T-helper 2 cell treated with Interferon-gamma antibody and Interleukin-4, amounts not matched to agents 5 μg/mL and 100 μg/mL, for 36 hours (primary cell): Measurements from ENCODE around the gene TEAD1.

Experiments used
- DNase-seq: peaks from one replicate; pipeline ENCODE4 v3.0.0; 2021; ENCODE audit warnings: low spot score
- H3K27ac Mint-ChIP-seq: one replicate; pipeline ENCODE4 v1.8.0; 2021; ENCODE audit warnings: mild to moderate bottlenecking, mixed read lengths
- H3K27me3 Mint-ChIP-seq: one replicate; pipeline ENCODE4 v1.8.0; 2021; ENCODE audit warnings: low read depth, mixed read lengths
- H3K36me3 Mint-ChIP-seq: one replicate; pipeline ENCODE4 v1.8.0; 2021; ENCODE audit warnings: low read depth, mixed read lengths
- H3K4me1 Mint-ChIP-seq: one replicate; pipeline ENCODE4 v1.8.0; 2021; ENCODE audit warnings: low read depth, mixed read lengths
- H3K4me3 Mint-ChIP-seq: one replicate; pipeline ENCODE4 v1.8.0; 2022; ENCODE audit warnings: mild to moderate bottlenecking, moderate library complexity, mixed read lengths
- H3K9me3 Mint-ChIP-seq: one replicate; pipeline ENCODE4 v1.8.0; 2021; ENCODE audit warnings: mixed read lengths

The TEAD1 gene

DNA sequence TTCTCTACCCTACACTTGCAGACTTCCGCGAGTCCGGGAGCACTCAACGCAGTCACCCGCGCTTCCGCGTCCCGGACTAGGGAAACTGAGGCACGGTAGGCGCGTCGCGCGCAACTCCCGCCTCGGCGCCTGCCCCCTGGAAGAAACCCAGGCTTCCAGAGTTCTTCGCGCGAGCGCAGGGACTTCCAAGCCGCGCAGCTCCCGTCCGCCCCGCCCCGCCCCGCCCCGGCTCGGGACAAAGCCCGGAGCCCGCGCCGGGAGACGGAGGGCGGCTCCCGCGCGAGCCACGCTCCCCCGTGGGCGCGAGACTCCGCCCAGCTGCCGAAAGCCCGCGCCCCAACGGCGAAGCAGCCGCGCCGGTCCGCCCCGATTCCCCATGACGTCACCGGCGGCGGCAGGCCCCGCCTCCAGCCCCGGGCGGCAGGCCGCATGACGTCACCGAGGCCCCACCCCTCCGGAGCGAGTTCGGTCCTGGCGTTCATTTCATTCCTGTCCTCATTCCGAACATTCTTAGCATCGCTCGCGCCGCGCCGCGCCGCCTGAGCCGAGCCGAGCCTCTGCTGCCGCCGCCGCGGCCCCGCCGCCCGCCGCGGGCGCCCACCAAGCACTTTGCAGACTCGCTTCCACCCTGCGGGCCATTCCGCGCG is at the start of gene TEAD1:
TSS of gene TEAD1 (plus strand) at position 498 of the 647 bp plus-strand sequence.
- Mint-ChIP-seq H3K4me1 (peaks cover 4% of the 10 kb centered on the region), H3K27ac (peak within 1 kb of the TSS; percentile 60), H3K27me3 (peaks cover 60% of the 10 kb centered on the region), H3K9me3 (no peaks in the 10 kb centered on the region), H3K4me3 (peak within 1 kb of the TSS; percentile 84), H3K36me3 (no peaks in the 10 kb centered on the region)
- DNase-seq, result peak; percentile 91

DNA sequence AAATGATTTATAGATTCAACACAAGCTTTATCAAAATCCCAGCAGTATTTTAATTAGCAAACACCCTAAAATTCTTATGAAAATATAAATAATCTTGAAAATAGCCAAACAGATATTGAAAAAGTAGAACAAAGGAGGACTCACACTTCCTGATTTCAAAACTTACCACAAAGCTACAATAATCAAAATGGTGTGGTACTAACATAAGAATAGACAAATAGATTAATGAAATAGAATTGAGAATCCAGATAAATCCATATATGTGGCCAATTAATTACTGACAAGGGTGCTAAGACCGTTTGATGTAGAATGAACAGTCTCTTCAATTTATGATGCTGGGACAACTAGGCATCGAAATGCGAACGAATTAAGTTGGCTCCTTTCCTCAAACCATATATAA is 49.6 kb upstream of the TEAD1 start:
- H3K27ac Mint-ChIP-seq, result no peak overlapping the region
- H3K4me1 Mint-ChIP-seq, result no peaks in the 10 kb centered on the region
- no peak overlapping the region for H3K4me3 Mint-ChIP-seq
- no peaks in the 10 kb centered on the region for H3K27me3 Mint-ChIP-seq
- H3K36me3 Mint-ChIP-seq, result no peaks in the 10 kb centered on the region
- DNase-seq, result no peak
- H3K9me3 Mint-ChIP-seq, result no peaks in the 10 kb centered on the region

- DNase-seq, result no peak
- Mint-ChIP-seq H3K9me3 (no peaks in the 10 kb centered on the region), H3K4me1 (no peaks in the 10 kb centered on the region), H3K27ac (no peak overlapping the region), H3K27me3 (no peaks in the 10 kb centered on the region), H3K4me3 (no peak overlapping the region), H3K36me3 (no peaks in the 10 kb centered on the region)
Measured at GRCh38 chr11:12625438-12626071, 48.7 kb upstream of the TEAD1 start.

- peaks cover 4% of the 10 kb centered on the region for H3K27me3 Mint-ChIP-seq
- H3K36me3 Mint-ChIP-seq, result no peaks in the 10 kb centered on the region
- DNase-seq, result no peak
- no peaks in the 10 kb centered on the region for H3K4me1 Mint-ChIP-seq
- no peak overlapping the region for H3K4me3 Mint-ChIP-seq
- H3K9me3 Mint-ChIP-seq, result no peaks in the 10 kb centered on the region
- H3K27ac Mint-ChIP-seq, result no peak overlapping the region
Measured at GRCh38 chr11:12626616-12627015, 47.6 kb upstream of the TEAD1 start.

DNA sequence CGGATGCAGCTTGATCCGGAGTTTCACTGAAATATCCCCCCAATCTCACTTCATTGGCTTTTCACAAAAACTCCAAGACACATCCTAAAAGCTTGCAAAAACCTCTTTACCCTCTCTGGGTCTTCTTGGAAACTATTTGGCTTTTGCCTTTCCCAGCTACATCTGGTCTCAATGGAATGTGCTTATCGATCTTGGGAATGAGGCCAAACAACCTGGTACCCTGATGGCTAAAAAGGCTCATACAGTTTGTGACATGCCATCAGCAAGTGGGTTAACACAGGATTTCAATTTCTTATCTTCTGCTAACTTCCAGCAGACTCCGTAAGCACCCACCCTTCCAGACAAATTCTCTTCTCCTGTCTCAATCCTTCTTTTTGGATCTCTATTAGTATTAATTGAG is 45.9 kb upstream of the TEAD1 start:
- DNase-seq, result no peak
- Mint-ChIP-seq H3K4me3 (no peak overlapping the region), H3K36me3 (no peaks in the 10 kb centered on the region), H3K27ac (no peak overlapping the region), H3K4me1 (no peaks in the 10 kb centered on the region), H3K9me3 (no peaks in the 10 kb centered on the region), H3K27me3 (peaks cover 4% of the 10 kb centered on the region)

GRCh38 chr11:12629601-12630313 is 44.5 kb upstream of the TEAD1 start:
- Mint-ChIP-seq H3K4me3 (no peak overlapping the region), H3K27me3 (peaks cover 4% of the 10 kb centered on the region), H3K36me3 (no peaks in the 10 kb centered on the region), H3K27ac (no peak overlapping the region), H3K9me3 (no peaks in the 10 kb centered on the region), H3K4me1 (no peaks in the 10 kb centered on the region)
- no peak for DNase-seq

DNA sequence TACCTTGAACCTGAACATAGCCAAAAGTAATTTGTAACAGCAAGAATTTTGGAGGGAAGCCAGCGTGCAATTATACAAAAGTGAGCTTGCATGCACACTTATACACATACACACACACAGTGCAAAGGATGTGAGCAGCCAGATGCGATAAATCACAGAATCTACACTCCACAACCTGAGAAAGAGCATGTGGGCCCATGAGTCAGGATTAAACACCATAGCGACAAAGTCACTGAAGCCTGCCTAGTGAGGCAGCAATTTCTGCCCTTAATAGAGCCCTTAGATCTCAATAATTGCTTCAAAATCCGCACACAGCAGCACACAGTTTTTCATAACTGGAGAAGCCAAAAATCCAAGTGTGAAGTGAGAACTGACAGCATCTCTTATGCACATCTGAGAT is 42.6 kb upstream of the TEAD1 start:
- Mint-ChIP-seq H3K36me3 (no peaks in the 10 kb centered on the region), H3K27ac (no peak overlapping the region), H3K4me3 (no peak overlapping the region), H3K27me3 (peaks cover 4% of the 10 kb centered on the region), H3K9me3 (no peaks in the 10 kb centered on the region), H3K4me1 (no peaks in the 10 kb centered on the region)
- DNase-seq, result no peak

DNA sequence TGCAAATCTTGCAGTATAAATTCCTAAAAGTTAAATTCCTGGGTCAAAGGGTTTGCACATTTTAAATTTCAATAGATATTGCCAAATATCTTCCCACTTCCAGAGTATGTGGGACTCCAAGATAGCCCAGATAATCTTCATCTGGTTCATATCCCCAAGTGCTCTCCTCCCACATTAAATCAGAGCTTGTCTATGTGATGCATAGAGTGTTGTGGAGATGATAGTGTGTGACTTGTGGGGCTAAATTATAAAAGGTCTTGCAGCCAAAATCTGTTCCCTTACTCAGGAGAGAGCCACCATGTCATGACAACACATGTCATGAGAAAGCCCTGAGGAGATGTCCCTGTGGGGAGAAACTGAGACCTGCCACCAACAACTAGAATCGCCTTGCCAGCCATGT is 39.9 kb upstream of the TEAD1 start:
- no peak for DNase-seq
- Mint-ChIP-seq H3K36me3 (no peaks in the 10 kb centered on the region), H3K4me1 (no peaks in the 10 kb centered on the region), H3K27ac (no peak overlapping the region), H3K27me3 (peaks cover 4% of the 10 kb centered on the region), H3K9me3 (no peaks in the 10 kb centered on the region), H3K4me3 (no peak overlapping the region)

GRCh38 chr11:12636871-12637410 is 37.3 kb upstream of the TEAD1 start:
- H3K9me3 Mint-ChIP-seq, result no peaks in the 10 kb centered on the region
- no peak overlapping the region for H3K27ac Mint-ChIP-seq
- H3K4me1 Mint-ChIP-seq, result no peaks in the 10 kb centered on the region
- no peaks in the 10 kb centered on the region for H3K36me3 Mint-ChIP-seq
- no peak for DNase-seq
- no peaks in the 10 kb centered on the region for H3K27me3 Mint-ChIP-seq
- no peak overlapping the region for H3K4me3 Mint-ChIP-seq

DNA sequence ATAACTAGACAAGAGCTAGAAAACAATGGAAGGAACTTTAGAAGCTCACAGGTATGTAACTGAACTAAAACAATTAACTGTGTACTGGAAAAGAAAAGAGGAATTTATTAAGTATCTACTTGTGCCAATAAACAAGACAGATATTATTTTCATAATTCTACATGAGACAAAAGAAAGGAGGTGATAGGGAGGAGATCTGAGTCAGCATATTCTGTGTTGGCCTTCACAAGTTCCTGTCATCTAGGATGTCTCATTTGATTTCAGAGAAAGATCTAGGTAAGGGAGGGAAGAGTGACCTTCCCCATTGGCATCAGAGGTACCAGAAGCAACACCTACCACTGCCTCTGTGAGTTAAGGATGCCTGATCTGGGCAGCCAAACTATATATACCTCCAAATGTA is 34.8 kb upstream of the TEAD1 start:
- DNase-seq, result no peak
- Mint-ChIP-seq H3K36me3 (no peaks in the 10 kb centered on the region), H3K27ac (no peak overlapping the region), H3K9me3 (no peaks in the 10 kb centered on the region), H3K4me3 (no peak overlapping the region), H3K27me3 (no peaks in the 10 kb centered on the region), H3K4me1 (no peaks in the 10 kb centered on the region)

GRCh38 chr11:12640355-12640754 is 33.9 kb upstream of the TEAD1 start:
- Mint-ChIP-seq H3K4me1 (no peaks in the 10 kb centered on the region), H3K27me3 (peaks cover 3% of the 10 kb centered on the region), H3K9me3 (no peaks in the 10 kb centered on the region), H3K4me3 (no peak overlapping the region), H3K27ac (no peak overlapping the region), H3K36me3 (no peaks in the 10 kb centered on the region)
- no peak for DNase-seq

DNA sequence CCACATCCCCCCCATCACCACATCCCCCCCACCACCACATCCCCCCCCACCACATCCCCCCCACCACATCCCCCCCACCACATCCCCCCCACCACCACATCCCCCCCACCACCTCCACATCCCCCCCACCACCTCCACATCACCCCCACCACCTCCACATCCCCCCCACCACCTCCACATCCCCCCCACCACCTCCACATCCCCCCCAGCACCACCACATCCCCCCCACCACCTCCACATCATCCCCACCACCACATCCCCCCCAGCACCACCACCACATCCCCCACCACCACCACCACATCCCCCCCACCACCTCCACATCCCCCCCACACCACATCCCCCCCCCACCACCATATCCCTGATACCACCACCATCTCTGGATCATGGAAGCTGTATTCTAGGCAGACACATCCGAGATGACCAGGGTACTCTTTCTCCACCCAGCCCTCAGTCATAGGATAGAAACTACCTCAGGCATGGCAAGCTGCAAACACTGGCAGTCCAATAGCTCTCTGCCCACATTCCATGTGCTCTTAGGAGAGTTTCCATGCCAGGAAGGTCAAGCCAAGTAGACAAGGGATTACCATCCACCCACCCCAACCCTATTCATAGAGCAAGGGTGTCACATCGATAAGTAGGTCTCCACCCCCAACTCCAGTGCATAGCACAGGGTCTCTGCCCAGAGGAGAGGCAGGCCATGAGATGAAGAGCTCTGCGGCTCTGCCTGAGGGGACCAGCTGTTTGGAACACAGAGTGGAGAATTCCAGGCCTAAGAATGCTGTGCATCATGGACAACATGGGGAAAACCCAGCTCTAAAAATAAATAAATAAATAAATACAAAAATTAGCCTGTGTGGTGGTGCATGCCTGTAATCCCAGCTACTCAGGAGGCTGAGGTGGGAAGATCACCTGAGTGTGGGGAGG is 33.0 kb upstream of the TEAD1 start:
- peaks cover 3% of the 10 kb centered on the region for H3K27me3 Mint-ChIP-seq
- no peak for DNase-seq
- H3K4me3 Mint-ChIP-seq, result no peak overlapping the region
- no peaks in the 10 kb centered on the region for H3K36me3 Mint-ChIP-seq
- no peak overlapping the region for H3K27ac Mint-ChIP-seq
- no peaks in the 10 kb centered on the region for H3K9me3 Mint-ChIP-seq
- H3K4me1 Mint-ChIP-seq, result no peaks in the 10 kb centered on the region

DNA sequence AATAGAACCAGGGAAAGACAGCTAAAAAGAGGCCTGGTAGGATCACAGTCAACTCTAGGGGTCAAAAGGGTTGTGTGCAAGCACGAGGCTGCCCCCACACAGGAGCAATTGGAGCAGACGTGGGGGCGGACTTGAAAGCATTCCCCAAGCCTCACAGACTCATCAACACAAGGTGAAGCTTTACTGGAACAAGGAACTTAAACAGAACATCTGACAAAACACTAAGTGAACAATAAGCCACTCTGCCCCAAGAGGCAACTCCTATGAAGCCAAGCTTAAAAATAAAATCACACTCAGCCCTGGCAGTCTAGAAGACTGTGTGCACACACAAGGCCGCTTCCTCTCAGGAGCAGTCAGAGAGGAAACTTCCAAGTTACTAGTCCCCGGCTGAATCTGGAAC is 32.2 kb upstream of the TEAD1 start:
- no peaks in the 10 kb centered on the region for H3K4me1 Mint-ChIP-seq
- no peak overlapping the region for H3K4me3 Mint-ChIP-seq
- peaks cover 3% of the 10 kb centered on the region for H3K27me3 Mint-ChIP-seq
- no peak overlapping the region for H3K27ac Mint-ChIP-seq
- no peak for DNase-seq
- no peaks in the 10 kb centered on the region for H3K9me3 Mint-ChIP-seq
- H3K36me3 Mint-ChIP-seq, result no peaks in the 10 kb centered on the region
